BLaER1 (cell line): Measurements from ENCODE around the gene CELF2.
"Not testable (repeated sequence)": the region's sequence is repeated elsewhere in the genome, so short reads cannot be mapped to it uniquely, and the experiment has no call there.

Experiments
- H3K27ac ChIP-seq: shearing (Covaris generic); formaldehyde crosslinking; 2 replicates; pipeline ENCODE4 v1.8.1; 2022
- H3K27me3 ChIP-seq: shearing (Covaris generic); formaldehyde crosslinking; 2 replicates; pipeline ENCODE4 v1.8.1; 2022
- H3K36me3 ChIP-seq: shearing (Covaris generic); formaldehyde crosslinking; 2 replicates; pipeline ENCODE4 v1.8.1; 2022
- H3K4me1 ChIP-seq: shearing (Covaris generic); formaldehyde crosslinking; 2 replicates; pipeline ENCODE4 v1.8.1; 2022
- H3K4me2 ChIP-seq: shearing (Covaris generic); formaldehyde crosslinking; 2 replicates; pipeline ENCODE4 v1.8.1; 2022
- H3K4me3 ChIP-seq: shearing (Covaris generic); formaldehyde crosslinking; 2 replicates; pipeline ENCODE4 v1.8.1; 2022
- H3K9ac ChIP-seq: shearing (Covaris generic); formaldehyde crosslinking; 2 replicates; pipeline ENCODE4 v1.8.1; 2022
- H3K9me3 ChIP-seq: shearing (Covaris generic); formaldehyde crosslinking; 2 replicates; pipeline ENCODE4 v1.8.1; 2022
- H4K20me1 ChIP-seq: shearing (Covaris generic); formaldehyde crosslinking; 2 replicates; pipeline ENCODE4 v1.8.1; 2022
- Cebpa-rat ChIP-seq: shearing (Covaris generic); IDR thresholded peaks from 2 replicates; pipeline ENCODE4 v1.8.1; 2022

Gene CELF2

GRCh38 chr10:11336722-11337162 is 319.1 kb downstream of the CELF2 start:
- H3K27ac ChIP-seq: peak overlapping the region; percentile 55
- peak overlapping the region; percentile 56 for H3K4me3 ChIP-seq
- peak overlapping the region; percentile 64; the same call in 1 of the 2 replicates for H3K9ac ChIP-seq
- no peaks in the 10 kb centered on the region for H3K27me3 ChIP-seq
- H3K36me3 ChIP-seq: peaks cover 31% of the 10 kb centered on the region
- TF ChIP-seq Cebpa-rat: no peak
- H3K9me3 ChIP-seq: no peaks in the 10 kb centered on the region
- H3K4me2 ChIP-seq: peak overlapping the region; percentile 69
- H3K4me1 ChIP-seq: peaks cover 79% of the 10 kb centered on the region
- H4K20me1 ChIP-seq: no peaks in the 10 kb centered on the region

DNA sequence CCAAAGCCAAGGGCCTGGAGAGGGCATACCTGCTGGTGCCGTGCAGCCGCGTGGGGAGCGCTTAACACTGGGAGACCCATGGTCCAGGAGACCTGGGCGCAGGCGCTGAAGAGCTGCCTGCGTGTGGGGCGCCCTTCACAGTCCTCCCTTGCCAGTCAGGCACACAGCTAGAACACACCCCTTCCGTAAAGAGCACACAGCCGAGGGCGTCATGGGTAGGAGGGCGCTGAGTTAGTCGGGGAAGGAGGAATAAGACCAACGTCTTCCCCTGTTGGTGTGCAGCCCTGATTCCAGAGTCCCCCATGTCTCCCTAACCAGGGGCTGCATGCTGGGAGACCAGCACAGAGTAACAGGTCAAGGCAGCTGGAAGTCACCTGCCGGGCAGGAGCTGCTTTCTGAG is 319.8 kb downstream of the CELF2 start:
- no peak for TF ChIP-seq Cebpa-rat
- H3K9ac ChIP-seq: peak overlapping the region; percentile 64; the same call in 1 of the 2 replicates
- peak overlapping the region; percentile 69 for H3K4me2 ChIP-seq
- peaks cover 24% of the 10 kb centered on the region for H3K36me3 ChIP-seq
- peak overlapping the region; percentile 55; the same call in 1 of the 2 replicates for H3K27ac ChIP-seq
- no peaks in the 10 kb centered on the region for H3K27me3 ChIP-seq
- no peaks in the 10 kb centered on the region for H3K9me3 ChIP-seq
- no peaks in the 10 kb centered on the region for H4K20me1 ChIP-seq
- peaks cover 79% of the 10 kb centered on the region for H3K4me1 ChIP-seq
- peak overlapping the region; percentile 56 for H3K4me3 ChIP-seq

DNA sequence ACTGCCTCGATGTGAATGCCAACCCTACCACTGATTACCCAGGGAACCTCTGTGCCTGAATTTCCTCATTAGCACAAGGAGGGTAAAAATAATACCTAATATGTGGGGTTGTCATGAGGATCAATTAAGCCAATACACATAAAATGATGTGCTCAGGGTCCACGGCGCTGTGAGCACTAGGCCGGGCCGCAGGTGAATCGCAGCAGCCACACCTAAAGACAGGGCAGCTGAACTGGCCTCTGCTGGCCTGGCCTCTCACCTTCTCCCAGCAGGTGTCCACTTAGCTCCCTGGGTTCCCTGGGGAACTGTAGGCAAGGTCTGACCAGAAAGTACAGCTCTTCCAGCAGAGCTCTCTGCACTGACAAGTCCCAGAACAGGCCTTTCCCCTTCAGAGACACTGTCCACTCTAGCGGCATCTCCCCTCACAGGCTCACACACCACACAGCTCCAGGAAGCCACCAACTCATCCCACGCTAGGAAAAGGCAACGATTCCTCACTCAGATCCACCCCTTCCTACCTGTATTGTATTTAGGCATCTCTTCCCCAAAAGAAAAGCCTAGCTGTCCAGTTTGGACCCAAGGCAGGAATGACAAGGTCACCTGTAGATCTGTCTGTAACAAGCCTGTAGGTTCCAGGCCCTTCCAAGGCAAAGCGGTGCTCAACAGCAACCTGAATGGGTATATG is 320.6 kb downstream of the CELF2 start:
- no peaks in the 10 kb centered on the region for H3K9me3 ChIP-seq
- 0 out of 2 replicates have a peak overlapping the region, but pooled peaks have one; percentile 55 for H3K27ac ChIP-seq
- H3K9ac ChIP-seq: no peak overlapping the region
- peak overlapping the region; percentile 69; the same call in 1 of the 2 replicates for H3K4me2 ChIP-seq
- H3K4me3 ChIP-seq: no peak overlapping the region
- TF ChIP-seq Cebpa-rat: no peak
- peaks cover 71% of the 10 kb centered on the region for H3K4me1 ChIP-seq
- no peaks in the 10 kb centered on the region for H4K20me1 ChIP-seq
- peaks cover 16% of the 10 kb centered on the region for H3K36me3 ChIP-seq
- H3K27me3 ChIP-seq: no peaks in the 10 kb centered on the region

DNA sequence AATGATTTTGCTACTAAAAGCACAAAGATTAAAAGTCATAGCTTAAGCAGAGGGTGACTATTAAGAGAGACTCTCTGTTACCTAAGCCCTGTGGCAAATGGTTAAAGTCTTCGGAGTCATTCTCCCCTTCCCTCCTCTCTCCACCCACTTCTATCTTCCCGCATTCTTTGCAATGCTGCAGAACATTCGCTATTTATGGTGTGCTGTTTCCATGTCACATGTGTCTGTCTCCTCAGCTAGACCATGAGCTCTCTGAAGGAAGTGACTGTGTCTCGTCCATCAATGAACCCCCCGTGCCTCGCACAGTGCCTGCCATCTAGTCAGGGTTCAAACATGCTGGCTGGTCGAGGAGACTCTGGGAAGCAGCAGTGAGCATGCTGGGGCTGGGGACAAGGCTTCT is 321.3 kb downstream of the CELF2 start:
- no peak for TF ChIP-seq Cebpa-rat
- H3K36me3 ChIP-seq: peaks cover 16% of the 10 kb centered on the region
- no peak overlapping the region for H3K9ac ChIP-seq
- H3K27me3 ChIP-seq: no peaks in the 10 kb centered on the region; the same call in 1 of the 2 replicates
- H3K4me3 ChIP-seq: no peak overlapping the region
- no peak overlapping the region for H3K4me2 ChIP-seq
- peaks cover 64% of the 10 kb centered on the region for H3K4me1 ChIP-seq
- H3K27ac ChIP-seq: no peak overlapping the region
- no peaks in the 10 kb centered on the region for H4K20me1 ChIP-seq
- no peaks in the 10 kb centered on the region; the same call in 1 of the 2 replicates for H3K9me3 ChIP-seq

GRCh38 chr10:11339660-11340059 is 322.0 kb downstream of the CELF2 start:
- Histone ChIP-seq H3K4me1 (peaks cover 62% of the 10 kb centered on the region), H3K4me2 (no peak overlapping the region), H3K36me3 (peaks cover 10% of the 10 kb centered on the region), H3K9me3 (no peaks in the 10 kb centered on the region; the same call in 1 of the 2 replicates), H3K27ac (no peak overlapping the region), H4K20me1 (no peaks in the 10 kb centered on the region), H3K27me3 (no peaks in the 10 kb centered on the region; the same call in 1 of the 2 replicates), H3K4me3 (no peak overlapping the region), H3K9ac (no peak overlapping the region)
- TF ChIP-seq Cebpa-rat: no peak

DNA sequence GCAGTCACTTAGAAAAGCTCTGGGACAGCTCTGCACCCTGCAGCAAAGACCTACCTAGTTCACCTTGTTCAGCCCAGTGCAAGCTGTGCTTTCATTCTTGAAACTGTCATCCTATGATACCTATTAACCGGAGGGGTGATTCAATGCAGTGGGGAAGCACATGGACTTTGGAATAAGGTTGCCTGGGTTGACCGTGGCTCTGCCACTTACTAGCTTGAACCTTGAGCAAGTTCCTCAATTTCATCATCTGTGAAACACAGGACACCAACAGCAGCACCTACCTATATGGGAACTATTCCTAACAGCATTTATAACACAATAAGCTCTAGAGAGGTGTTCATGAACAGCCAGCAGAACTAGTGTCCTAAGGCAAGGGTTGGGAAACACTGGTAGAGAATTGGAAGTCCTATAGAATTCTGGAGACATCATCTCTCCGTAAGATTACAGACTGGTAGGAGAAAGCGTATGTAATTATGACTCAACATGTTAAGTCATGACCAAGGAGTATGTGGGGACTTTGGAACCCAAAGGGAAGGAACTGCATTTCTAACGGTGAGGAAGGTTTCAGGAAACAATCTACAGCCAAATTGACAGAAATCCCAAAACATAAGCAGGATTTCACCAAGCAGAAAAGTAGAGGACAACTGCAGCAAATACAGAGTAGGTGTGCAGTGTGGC is 323.8 kb downstream of the CELF2 start:
- no peaks in the 10 kb centered on the region; the same call in 1 of the 2 replicates for H3K27me3 ChIP-seq
- H3K4me2 ChIP-seq: peak overlapping the region; percentile 34
- no peak overlapping the region for H3K4me3 ChIP-seq
- no peak for TF ChIP-seq Cebpa-rat
- peaks cover 59% of the 10 kb centered on the region for H3K4me1 ChIP-seq
- H3K36me3 ChIP-seq: no peaks in the 10 kb centered on the region
- no peak overlapping the region for H3K27ac ChIP-seq
- no peak overlapping the region for H3K9ac ChIP-seq
- H4K20me1 ChIP-seq: no peaks in the 10 kb centered on the region
- no peaks in the 10 kb centered on the region; the same call in 1 of the 2 replicates for H3K9me3 ChIP-seq

GRCh38 chr10:11344081-11344480 is 326.4 kb downstream of the CELF2 start:
- no peak for TF ChIP-seq Cebpa-rat
- Histone ChIP-seq H3K27ac (no peak overlapping the region), H3K4me2 (peak overlapping the region; percentile 61; the same call in 1 of the 2 replicates), H3K9me3 (peaks cover 5% of the 10 kb centered on the region), H3K9ac (no peak overlapping the region), H3K4me1 (peaks cover 33% of the 10 kb centered on the region), H4K20me1 (no peaks in the 10 kb centered on the region), H3K4me3 (no peak overlapping the region), H3K27me3 (no peaks in the 10 kb centered on the region; the same call in 1 of the 2 replicates), H3K36me3 (no peaks in the 10 kb centered on the region)

DNA sequence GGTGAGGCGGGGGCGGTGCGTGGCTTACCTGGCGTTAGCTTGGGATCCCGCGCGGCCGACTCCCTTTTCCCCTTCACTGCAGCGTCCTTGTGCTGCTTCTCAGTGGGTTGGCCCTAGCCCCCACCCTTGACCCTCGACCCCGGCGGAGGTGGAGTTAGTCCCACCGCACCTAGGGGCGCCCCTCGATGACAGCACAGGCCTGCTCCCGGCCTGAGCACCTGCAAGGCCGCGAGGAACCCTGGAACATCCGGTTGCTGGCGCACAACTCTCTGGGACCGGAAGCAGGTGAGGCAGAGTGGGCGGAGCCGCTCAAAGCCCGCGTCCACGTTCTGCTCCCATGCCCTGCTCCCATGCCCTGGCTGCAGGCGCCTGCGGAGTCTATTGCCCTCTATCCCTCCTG is 326.9 kb downstream of the CELF2 start:
- peak overlapping the region; percentile 61 for H3K4me2 ChIP-seq

GRCh38 chr10:11345224-11346054 is 327.8 kb downstream of the CELF2 start:
- Histone ChIP-seq H3K9ac (no peak overlapping the region), H3K36me3 (no peaks in the 10 kb centered on the region), H3K4me3 (no peak overlapping the region), H3K9me3 (peaks cover 5% of the 10 kb centered on the region), H3K4me1 (peaks cover 33% of the 10 kb centered on the region), H3K27me3 (no peaks in the 10 kb centered on the region; the same call in 1 of the 2 replicates), H3K4me2 (peak overlapping the region; percentile 61), H3K27ac (0 out of 2 replicates have a peak overlapping the region, but pooled peaks have one; percentile 32), H4K20me1 (no peaks in the 10 kb centered on the region)
- TF ChIP-seq Cebpa-rat: no peak

More for the DNA sequence above, 326.9 kb downstream of the CELF2 start:
- Histone ChIP-seq H3K4me1 (peaks cover 33% of the 10 kb centered on the region), H3K36me3 (no peaks in the 10 kb centered on the region), H3K9ac (no peak overlapping the region), H3K9me3 (peaks cover 5% of the 10 kb centered on the region), H3K27me3 (no peaks in the 10 kb centered on the region; the same call in 1 of the 2 replicates), H3K4me3 (no peak overlapping the region), H4K20me1 (no peaks in the 10 kb centered on the region), H3K27ac (0 out of 2 replicates have a peak overlapping the region, but pooled peaks have one; percentile 32)
- no peak for TF ChIP-seq Cebpa-rat

- not testable (repeated sequence) for H3K4me3 ChIP-seq, H3K27ac ChIP-seq, H4K20me1 ChIP-seq, H3K9ac ChIP-seq, H3K4me2 ChIP-seq, H3K36me3 ChIP-seq, H3K27me3 ChIP-seq
- Histone ChIP-seq H3K4me1 (peaks cover 19% of the 10 kb centered on the region), H3K9me3 (peaks cover 13% of the 10 kb centered on the region)
These were observed 329.9 kb downstream of the CELF2 start for GRCh38 chr10:11347580-11347979.
